AG08395 (cell line): ENCODE measurements around the gene SLC6A3.
"Not testable (repeated sequence)": the region's sequence is repeated elsewhere in the genome, so short reads cannot be mapped to it uniquely, and the experiment has no call there.

ENCODE experiments used
- DNase-seq: peaks from one replicate; pipeline ENCODE4 v3.0.0; 2012; ENCODE audit warnings: mixed read lengths, low spot score

Gene SLC6A3

DNA sequence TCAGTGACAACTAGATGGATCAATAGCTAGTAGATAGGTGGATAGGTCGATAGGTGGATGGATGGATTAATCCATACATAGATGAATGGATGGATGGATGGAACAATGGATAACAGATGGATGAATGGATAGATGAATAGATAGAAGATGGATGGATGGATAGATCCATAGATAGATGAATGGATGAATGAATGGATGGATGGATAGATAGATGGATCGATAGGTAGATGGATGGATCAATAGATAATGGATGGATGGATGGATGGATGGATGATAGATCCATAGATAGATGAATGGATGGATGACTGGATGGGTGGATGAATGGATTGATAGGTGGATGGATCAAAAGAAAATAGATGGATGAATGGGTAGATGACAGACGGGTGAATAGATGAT, 5.1 kb downstream of the SLC6A3 start:
- no peak for DNase-seq

DNA sequence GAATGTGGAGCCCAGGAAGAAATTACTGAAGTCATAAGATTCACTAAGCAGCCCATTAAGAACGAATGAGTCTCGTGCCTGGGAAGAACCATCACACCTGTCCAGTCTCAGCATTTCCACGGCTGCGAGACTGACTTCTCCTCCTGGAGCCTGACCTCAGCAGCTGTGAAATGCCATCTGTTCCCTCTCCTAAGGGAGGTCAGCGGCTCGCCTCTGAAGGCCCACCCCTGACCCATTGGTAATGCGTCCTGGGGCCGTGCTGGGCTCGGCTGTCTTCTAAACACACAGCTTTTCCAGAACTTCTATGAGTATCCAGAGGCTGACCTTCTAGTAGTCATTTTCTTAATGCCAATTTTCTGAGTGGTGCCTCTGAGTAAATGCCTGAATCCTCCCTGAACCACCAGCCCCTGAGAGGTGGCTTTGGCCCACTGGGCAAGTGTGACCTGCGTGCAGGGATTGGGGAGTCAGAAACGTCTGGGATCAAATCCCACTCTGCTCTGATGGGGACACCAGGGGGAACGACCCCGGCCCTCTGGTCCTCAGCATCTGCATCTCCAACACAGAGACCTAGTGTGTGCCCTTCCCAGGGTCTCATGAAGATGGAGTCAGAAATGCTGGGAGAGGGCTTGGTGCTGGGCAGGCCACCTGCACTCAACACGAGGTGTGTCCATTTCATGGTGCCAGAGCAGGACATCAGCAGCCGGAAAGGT, 5.7 kb downstream of the SLC6A3 start:
- DNase-seq = no peak

GRCh38 chr5:1438871-1439270, 6.4 kb downstream of the SLC6A3 start:
- DNase-seq = no peak

GRCh38 chr5:1437876-1438559, 7.2 kb downstream of the SLC6A3 start:
- DNase-seq = no peak

DNA sequence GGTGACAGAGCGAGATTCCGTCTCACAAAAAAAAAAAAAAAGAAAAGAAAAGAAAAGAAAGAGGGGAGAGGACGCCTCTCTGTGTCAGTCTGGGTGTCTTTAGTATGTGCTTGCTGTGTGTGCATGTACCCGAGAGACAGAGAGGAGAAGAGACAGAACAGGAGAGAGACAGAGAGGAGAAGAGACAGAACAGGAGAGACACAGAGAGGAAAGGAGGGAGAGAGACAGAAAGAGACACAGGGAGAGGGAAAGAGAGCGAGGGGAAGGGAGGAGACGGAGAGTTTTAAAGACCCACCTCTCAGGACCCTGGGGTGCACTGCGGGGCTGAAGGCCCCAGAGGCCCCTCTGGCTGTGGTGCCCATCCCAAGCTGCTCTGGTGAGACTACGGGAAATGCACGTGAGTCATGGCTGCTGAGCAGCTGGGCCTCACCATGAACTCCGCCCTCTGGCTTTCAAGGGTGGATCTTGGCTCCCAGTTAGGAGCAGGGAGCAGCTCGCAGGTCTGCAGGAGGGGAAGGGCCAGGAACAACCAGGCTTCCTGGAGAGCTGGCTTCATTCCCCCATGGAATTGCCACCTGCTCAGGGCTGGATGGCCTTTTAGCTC, 7.9 kb downstream of the SLC6A3 start:
- DNase-seq = peak; percentile 70

DNA sequence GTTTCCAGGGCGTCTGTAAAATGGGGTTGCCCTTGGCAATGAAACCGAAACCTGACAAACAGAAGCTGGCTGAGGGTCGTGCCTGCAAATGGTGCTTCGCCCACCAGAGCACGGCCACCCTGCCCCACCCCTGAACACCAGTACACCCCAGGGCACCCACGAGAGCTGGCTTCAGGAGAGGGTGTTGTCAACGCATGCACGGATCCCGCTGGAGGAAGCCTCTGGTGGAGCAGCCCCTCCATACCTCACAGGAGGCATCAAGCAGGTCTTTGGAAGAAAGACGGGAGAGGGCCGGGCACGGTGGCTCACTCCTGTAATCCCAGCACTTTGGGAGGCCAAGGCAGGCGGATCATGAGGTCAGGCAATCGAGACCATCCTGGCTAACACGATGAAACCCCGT, 8.6 kb downstream of the SLC6A3 start:
- DNase-seq = no peak

DNA sequence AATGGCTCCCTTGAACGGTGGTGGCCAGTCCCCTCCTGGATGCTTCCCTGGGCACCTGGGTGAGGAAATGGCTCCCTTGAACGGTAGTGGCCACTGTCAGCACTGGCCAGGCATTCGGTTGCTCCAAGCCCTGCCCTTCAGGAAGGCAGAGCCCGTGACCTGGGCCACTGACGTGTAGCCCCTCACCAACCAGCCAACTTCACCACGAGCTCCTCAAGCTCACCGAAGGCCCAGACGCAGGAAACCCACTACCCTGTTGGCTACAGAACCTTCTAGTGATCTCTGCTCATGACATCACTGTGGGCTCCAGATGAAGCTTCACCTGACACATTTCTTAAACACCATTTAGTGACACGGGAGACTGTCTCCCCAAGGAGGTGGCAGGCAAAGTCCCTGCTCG, 9.2 kb downstream of the SLC6A3 start:
- no peak for DNase-seq

DNA sequence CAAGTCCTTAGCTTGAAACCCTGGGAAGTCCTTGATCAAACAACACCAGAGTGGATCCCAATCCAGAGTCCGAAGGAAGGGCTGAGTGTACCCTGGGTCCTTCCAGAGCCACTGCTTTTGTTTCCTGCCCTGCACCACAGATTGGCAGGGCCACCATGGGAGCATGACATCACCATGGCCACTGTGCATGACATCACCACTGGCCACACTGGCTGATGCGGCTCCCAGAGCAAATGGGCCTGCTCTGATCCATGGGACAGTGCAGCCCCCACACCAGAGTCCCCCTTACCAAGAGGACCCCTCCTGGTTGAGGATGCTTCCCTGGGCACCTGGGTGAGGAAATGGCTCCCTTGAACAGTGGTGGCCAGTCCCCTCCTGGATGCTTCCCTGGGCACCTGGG, 9.9 kb downstream of the SLC6A3 start:
- DNase-seq = no peak

DNA sequence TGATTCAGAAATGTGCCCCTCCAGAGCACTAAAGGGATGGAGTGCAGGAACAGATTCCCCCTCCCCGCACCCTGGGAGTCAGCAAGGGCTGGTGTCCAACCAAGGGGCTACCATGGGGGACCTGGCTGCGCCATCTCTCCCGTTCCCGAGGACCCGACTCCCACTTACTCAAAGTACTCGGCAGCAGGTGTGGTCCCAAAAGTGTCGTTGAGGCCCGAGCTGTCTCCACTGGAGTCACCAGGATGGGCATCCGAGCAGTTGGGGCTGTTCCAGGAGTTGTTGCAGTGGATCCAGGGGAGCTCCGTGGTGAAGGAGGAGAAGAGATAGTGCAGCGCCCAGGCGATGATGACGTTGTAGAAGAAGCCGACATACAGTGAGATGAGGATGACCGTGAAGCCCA, 12.9 kb downstream of the SLC6A3 start:
- DNase-seq = no peak

DNA sequence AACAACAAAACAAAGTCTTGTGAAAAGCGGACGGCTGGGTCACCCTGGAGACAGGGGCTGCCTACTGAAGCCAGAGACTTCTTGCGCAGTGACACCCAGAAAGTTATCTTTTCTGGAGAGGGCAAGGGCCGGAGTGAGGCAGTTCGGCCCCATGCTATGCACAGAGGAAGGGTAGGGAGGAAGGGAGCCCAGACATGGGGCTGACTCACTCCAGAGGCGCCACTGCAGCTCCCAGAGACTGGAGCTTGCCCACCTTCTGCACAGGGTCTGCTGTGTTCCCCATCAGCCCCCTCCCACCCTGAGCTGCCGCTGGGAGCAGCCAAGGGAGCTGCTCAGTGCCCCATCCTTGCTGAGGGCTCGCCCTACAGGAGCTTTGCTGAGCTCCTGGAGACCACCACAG, 13.3 kb downstream of the SLC6A3 start:
- no peak for DNase-seq

GRCh38 chr5:1431021-1431811, 14.0 kb downstream of the SLC6A3 start:
- DNase-seq = no peak

DNA sequence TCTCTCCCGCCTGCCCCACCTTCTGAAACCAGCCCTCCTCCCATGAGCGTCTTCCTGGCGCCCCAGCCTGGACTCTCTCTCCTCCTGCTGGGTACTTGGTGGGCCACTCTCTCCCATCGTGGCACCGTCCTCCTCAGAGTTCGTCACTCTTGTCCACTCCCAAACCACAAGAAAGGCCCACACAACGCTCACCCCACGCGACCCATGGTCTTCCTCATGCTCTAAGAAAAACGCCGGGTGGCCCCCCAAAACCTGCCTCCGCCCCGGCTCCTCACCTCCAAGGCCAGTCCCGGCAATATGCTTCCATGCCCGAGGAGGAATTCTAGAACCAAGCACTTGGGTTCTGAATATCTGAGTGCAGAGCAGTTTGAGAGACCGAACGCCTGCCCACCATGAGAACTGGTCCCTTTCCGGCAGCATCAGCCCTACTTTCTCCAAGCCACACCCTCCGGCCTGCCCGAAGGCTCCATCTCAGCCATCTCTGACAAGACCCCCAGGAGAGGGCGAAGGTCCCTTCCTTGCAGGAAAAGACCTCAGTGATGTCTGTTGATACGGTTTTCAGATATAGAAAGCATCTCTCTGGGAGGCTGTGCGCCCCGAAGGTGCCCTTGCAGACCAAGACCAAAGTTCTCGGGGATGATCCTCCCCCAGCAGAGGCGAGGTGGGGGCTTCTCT, 15.0 kb downstream of the SLC6A3 start:
- DNase-seq = no peak

- no peak for DNase-seq
Observed at GRCh38 chr5:1429496-1429895, 15.7 kb downstream of the SLC6A3 start.

DNA sequence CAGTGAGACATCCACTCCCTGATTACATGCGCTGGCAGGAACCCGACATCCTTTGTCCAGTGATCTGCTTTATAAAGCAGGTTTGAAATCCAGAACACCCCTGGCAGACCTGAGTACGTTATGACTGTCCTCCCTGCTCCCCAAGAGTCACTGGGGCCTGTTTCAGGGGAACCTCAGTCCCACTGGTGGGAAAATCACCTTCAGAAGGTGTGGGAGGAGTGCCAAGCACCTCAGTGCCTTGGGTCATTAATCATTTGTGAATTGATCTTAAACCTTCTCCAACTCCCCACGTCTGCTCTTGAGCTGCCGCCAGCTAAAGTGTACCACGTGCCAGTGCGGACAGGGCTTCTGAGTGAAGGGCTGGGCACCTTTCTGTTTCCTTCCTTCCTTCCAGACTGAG, 16.2 kb downstream of the SLC6A3 start:
- DNase-seq = no peak

DNA sequence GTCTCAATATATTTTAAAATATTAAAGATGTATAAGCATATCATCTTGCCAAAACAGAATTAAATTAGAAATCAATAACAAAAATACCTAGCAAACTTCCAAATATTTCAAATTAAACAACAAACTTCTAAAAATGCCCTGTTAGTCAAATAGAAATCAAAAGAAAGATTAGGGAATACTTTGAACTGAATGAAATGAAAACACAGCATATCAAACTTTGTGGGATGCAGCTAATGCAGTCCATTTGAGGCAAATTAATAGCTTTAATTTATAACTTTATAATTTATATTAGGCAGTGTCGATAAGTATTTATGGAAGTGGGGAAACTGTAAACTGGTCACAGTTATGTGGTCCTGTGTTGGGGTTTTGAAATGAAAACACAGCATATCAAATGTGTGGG, 17.1 kb downstream of the SLC6A3 start:
- DNase-seq = no peak

- no peak for DNase-seq
Observed at GRCh38 chr5:1424716-1425115, 20.5 kb downstream of the SLC6A3 start.

GRCh38 chr5:1423901-1424603, 21.2 kb downstream of the SLC6A3 start:
- no peak for DNase-seq

- not testable (repeated sequence) for DNase-seq
Observed at GRCh38 chr5:1422522-1422921, 22.7 kb downstream of the SLC6A3 start.

DNA sequence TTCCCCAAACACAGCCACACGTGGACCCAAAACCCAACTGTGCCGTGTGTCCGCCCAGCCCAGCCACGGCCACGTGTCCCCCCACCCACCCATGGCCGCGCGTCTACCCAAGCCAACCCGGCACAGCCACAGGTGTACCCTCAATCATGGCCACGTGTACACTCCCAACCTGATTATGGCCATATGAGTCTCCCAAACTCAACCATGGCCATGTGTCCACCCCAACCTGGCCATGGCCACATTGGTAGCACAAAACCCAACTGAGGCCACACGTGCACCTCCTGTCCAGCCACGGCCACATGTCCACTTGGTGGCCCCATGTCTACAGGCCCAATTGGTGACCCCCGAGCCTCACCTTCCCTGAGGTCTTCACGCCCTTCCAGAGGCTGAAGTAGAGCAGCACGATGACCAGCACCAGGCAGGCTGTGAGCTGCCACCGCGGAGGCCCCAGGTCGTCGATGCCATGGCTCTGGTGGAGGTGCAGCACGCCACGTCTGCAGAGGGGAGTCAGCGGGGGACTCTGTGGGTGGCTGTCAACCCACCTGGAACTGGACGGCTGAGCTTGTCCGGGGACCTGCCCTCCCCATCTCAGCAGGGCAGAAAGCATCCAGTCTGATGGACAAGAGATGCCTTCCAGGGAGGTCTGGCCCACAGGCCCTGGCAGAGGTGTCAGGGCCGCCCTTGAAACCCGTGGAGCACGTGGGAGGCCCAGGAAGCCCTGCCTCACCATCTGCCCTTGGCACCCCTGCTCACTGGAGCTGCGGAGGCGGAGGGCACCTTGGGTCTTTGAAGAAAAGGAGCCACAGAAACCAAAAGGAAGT, 23.5 kb downstream of the SLC6A3 start:
- no peak for DNase-seq
